Activated CD4-positive, alpha-beta T cell treated with anti-CD3 and anti-CD28 coated beads, Interleukin-2, amount 10 ng/mL, durations not matched to agents 24 days and 14 days (primary cell): Measurements from ENCODE around the gene PLXNB1. TPM values are rescaled to one million over a fixed set of nuclear protein-coding genes. Genes with fewer than 3 reads are reported as not detected.

ENCODE experiments used
- DNase-seq: peaks from one replicate; pipeline ENCODE4 v3.0.0; 2022
- H3K27ac Mint-ChIP-seq: one replicate; pipeline ENCODE4 v1.8.0; 2022; ENCODE audit warnings: mild to moderate bottlenecking, mixed read lengths
- H3K27me3 Mint-ChIP-seq: one replicate; pipeline ENCODE4 v1.8.0; 2022; ENCODE audit warnings: mixed read lengths
- H3K36me3 Mint-ChIP-seq: one replicate; pipeline ENCODE4 v1.8.0; 2022; ENCODE audit warnings: low read depth, mild to moderate bottlenecking, mixed read lengths
- H3K4me1 Mint-ChIP-seq: one replicate; pipeline ENCODE4 v1.8.0; 2021; ENCODE audit warnings: mixed read lengths
- H3K4me3 Mint-ChIP-seq: one replicate; pipeline ENCODE4 v1.8.0; 2022; ENCODE audit warnings: mild to moderate bottlenecking, moderate library complexity, mixed read lengths
- H3K9me3 Mint-ChIP-seq: one replicate; pipeline ENCODE4 v1.8.0; 2021; ENCODE audit warnings: mixed read lengths
- intact Hi-C: fragments of 100-400 bp; cut with micrococcal nuclease; formaldehyde crosslinking; loops from one replicate; pipeline ENCODE4 v1.15.1; 2023
- total RNA-seq: library from RNA; stranded (reverse); gene quantifications from 2 replicates; pipeline ENCODE4 v1.2.3, GENCODE V29; 2022

Gene PLXNB1
- total RNA-seq, 1 donor from 2014 or later, result 5.7 TPM

DNA sequence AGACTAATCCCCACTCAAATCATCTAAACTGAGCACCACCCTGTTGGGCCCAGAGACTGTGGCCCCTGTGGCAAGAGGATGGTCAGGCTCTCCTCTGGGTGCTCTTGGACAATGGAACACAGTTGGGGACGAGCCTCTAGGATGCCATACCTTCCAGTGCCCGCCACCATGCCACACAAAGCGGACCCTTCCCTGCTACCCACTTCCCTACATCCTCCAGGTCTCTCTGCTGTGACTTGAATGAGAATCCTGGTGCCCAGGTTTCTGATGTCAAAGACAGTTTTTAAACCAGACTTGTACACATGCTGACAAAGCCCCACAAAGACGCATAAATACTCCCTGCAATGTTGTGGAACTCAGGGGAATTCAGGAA is 5.3 kb upstream of the PLXNB1 start:
- H3K36me3 Mint-ChIP-seq, result peaks cover 26% of the 10 kb centered on the region
- H3K4me1 Mint-ChIP-seq, result peaks cover 37% of the 10 kb centered on the region
- intact Hi-C loops, result no loop called here
- H3K9me3 Mint-ChIP-seq, result no peaks in the 10 kb centered on the region
- no peak overlapping the region for H3K4me3 Mint-ChIP-seq
- no peaks in the 10 kb centered on the region for H3K27me3 Mint-ChIP-seq
- no peak overlapping the region for H3K27ac Mint-ChIP-seq
- DNase-seq, result no peak

DNA sequence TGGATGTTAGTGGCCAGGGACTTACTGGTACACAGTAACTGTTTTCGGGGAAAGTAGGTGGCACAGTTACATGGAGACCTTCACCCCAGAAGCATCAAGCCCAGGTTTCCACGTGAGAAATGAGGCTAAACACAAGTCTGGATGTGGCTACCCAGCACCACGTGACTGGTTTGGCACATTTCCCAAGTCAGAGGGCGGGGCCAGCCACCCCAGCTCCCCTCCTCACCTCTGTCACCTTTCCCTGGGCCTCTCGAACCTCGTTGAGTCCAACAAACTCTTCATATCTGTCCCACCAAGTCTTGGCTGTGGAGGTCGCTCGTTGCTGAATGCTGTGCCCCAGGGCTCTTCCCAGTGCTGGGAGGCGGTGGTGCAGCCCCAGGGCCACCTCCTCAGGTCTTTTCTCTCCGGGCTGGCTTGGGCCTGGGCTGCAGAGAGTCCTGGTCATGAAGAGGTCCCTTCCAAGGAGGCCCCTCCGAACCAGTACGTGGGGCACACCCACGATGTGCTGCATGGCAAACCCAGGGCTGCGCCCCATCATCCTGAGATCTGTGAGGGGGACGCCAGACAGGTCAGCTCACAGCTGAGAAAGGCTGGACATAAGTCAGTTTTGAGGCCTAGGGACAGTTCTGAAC is 4.8 kb upstream of the PLXNB1 start:
- intact Hi-C loops, result no loop called here
- Mint-ChIP-seq H3K4me3 (no peak overlapping the region), H3K36me3 (peaks cover 21% of the 10 kb centered on the region), H3K27me3 (peaks cover 3% of the 10 kb centered on the region), H3K27ac (no peak overlapping the region), H3K9me3 (no peaks in the 10 kb centered on the region), H3K4me1 (peaks cover 37% of the 10 kb centered on the region)
- no peak for DNase-seq

DNA sequence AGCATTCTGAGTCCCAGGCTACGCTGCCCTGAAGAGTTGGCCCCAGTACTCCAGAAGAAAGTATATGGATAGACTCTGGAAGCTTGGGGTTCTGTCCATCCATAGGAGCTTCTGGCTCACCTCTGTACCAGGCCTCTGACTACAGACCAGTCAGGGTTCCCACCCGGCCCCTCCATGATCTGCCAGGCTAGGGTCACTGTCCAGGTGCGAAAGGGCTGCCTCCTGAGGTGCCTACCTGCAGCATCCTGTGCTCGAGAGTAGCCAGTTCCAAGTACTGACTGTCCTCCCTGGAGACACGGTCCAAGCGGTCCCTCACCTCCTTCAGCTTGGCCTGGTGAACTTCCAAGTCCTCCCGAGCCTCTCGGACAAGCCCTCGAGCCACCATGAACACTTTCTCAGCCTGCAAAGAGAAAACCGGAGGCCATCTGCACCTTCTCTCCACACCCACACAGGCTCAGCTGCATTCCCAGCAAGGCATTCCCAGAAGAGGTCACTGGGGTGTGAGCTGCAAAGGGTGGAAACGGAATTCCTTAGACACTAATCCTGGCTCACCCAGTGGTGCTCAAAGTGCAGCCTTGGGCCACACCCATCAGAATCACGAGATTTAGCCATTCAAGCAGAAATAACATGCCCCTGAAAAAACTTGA is 3.7 kb upstream of the PLXNB1 start:
- no peak overlapping the region for H3K27ac Mint-ChIP-seq
- peaks cover 3% of the 10 kb centered on the region for H3K27me3 Mint-ChIP-seq
- H3K36me3 Mint-ChIP-seq, result peaks cover 21% of the 10 kb centered on the region
- peaks cover 32% of the 10 kb centered on the region for H3K4me1 Mint-ChIP-seq
- no peak for DNase-seq
- no peaks in the 10 kb centered on the region for H3K9me3 Mint-ChIP-seq
- no peak overlapping the region for H3K4me3 Mint-ChIP-seq
- intact Hi-C loops, result no loop called here

DNA sequence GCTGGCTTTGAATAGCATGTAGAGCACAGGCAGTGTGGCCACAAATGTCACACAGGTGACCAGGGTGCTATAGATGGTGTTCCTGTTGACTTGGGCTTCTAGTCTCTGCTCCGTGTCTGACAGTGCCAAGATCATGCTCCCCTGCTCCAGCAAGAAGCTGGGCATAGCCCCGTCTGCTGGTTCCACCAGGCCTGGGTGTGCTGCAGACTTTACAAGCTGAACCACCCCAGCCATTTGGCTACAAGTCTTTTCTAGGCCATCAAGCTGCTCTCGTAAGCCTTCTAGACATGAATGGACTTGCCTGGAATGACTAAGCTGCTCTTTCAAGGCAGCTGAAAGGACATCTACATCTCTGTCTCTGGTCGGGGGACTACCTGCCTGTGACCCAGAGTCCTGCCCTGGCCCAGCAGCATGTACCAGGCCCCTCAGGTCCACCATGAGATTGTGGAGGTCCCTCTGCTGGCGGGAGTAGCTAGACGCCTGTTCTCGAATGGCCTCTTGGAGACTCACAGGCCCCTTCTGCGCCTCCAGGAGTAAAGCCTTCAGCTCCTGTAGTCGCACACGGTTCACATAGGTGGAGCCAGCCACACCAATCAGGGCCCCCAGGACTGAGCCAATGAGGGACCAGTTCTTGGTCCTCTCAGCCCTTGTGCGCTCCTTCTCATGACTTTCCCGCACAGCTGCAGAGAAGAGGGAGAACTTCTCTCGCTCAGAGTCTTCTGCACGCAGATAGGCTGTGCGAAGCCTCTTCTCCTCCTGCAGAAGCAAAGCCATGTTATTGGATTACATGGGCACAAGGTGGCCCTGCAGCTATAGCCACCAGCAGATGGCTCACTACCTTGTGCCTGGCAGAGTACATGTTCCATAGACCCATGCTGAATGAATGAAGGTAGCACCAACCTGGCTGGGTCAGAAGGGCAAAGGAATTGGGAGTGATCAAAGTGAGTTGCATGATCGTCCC is 2.8 kb upstream of the PLXNB1 start:
- intact Hi-C loops, result no loop called here
- Mint-ChIP-seq H3K4me3 (no peak overlapping the region), H3K27ac (no peak overlapping the region), H3K36me3 (peaks cover 21% of the 10 kb centered on the region), H3K4me1 (peaks cover 25% of the 10 kb centered on the region), H3K9me3 (no peaks in the 10 kb centered on the region), H3K27me3 (peaks cover 11% of the 10 kb centered on the region)
- DNase-seq, result no peak

DNA sequence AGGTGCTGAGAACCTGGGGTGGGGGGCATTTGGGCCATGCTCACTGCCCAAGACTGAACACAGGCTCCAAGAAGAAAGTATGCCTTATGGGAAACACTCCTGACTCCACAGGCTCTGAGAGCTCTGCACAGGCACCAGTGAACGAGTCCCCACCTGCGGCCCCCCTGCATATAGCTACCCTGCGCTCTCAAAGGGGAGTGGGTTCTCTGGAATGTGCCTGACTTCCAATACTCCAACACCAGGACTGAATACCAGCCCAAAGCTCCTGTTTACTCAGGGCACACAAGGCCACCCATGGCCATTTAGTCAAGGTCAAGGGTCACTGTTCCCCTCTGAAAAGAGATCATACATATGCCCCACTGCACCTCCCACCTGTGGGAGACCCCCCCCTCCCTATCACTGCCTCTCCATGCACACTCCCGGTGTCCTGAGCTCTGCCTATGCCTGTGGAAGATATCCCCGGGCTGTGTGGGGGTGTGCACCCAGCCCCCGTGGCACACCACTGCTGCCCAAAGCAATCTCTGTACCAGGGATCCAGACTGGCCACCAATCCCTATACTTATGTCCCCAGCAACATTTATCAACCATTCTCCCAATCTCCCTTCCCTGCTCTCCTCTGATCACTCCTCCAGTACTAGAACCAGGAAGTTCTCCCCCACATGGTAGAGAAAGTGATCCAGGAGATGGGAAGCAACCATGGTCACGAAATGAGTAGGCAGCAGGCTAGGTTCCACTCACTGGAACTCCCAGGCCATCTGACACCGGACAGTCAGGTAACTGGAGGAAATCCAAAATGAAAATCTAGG is 1.5 kb upstream of the PLXNB1 start:
- Mint-ChIP-seq H3K9me3 (no peaks in the 10 kb centered on the region), H3K4me1 (peaks cover 23% of the 10 kb centered on the region), H3K36me3 (peaks cover 21% of the 10 kb centered on the region), H3K27ac (no peak overlapping the region), H3K27me3 (peaks cover 19% of the 10 kb centered on the region), H3K4me3 (peak overlapping the region; percentile 86)
- intact Hi-C loops, result no loop called here
- no peak for DNase-seq

DNA sequence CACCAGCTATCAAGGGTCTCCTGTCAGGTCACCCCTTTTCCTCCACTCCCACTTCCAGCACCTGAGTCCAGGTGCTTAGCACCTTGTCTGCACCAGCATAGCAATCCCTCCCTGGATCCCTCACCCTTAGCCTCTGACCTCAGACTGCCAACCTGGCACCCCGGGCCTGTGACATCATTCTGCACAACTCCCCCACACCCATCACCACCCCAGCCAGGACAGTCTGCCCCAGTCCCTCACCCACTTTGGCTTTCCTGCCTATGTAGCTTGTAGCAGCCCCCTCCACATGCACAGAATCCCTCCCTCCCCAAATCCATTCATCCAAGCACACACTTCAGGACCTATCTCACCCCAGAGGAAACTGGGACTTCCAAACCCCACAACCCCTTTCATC is 819 bp upstream of the PLXNB1 start:
- intact Hi-C loops, result no loop called here

DNA sequence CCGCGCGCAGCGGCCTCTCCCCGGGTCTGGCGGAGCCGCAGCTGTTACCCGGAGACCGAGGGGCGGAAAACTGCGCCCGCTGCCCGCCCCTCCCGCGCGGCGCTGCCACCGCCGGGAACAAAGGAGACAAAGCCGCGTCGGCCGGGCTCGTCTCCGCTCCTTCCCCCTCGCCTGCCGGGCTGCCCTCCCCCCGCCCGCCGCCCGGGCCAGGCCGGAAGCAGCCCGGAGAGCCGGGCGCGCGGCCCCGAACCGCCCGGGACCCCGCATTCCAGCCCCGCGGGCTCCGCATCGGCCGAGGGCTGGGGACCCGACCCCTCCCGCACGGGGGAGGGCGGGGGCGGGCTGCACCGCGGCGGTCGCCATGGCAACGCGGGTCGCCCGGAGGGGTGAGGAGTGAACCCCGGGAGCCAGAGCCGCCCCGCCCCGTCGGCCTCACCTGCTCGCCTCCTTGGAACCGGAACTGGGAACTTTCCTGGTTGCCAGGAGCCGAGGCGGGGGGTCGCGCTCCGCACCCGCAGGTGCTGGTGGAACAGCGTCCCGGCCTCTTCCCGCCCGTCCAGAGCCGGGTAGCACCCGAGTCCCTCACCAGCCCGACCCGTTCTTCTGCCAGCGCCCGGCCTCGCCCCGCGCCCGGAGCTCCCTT is 448 bp downstream of the PLXNB1 start:
- H3K27ac Mint-ChIP-seq, result no peak overlapping the region
- peak overlapping the region; percentile 86 for H3K4me3 Mint-ChIP-seq

More for the DNA sequence above, 819 bp upstream of the PLXNB1 start:
- no peak for DNase-seq
- H3K4me1 Mint-ChIP-seq, result peaks cover 23% of the 10 kb centered on the region
- H3K36me3 Mint-ChIP-seq, result peaks cover 21% of the 10 kb centered on the region
- H3K27me3 Mint-ChIP-seq, result peaks cover 19% of the 10 kb centered on the region
- peak overlapping the region; percentile 86 for H3K4me3 Mint-ChIP-seq
- H3K9me3 Mint-ChIP-seq, result no peaks in the 10 kb centered on the region
- no peak overlapping the region for H3K27ac Mint-ChIP-seq

DNA sequence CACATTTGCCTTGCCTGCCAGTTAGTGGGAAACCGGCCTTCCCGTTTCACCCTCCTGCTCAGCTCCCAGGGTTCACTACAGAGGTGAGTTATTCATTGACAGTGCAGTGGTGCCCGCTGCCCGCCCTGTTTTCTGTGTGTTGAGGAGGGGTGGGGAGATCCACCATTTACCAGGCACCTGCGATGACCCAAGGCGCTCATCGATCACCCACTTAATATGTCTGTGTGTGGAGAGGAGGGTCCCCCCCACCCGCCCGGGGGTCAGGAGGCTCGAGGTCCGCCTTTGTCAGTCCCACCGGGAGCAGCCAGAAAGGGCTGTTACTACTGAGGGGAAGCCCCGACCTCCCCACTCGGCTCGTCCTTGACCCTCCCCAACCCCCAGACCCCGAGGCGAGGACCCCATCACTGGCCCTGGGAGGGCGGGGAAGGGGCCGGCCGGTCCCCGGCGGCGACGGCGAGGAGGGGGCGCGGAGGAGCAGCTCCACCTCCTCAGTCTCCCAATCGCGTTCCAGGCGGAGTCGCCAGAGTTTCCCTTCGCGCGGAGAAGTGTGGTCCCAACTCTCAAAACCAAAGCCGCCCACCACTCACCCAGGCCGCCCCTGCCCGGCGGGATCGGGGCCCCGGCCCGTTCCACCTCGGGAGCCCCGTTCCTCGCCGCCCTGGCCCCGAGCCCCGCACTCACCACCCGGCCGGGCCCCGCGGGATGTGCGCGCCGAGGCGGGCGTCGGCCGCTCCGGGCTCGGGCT is 1.1 kb downstream of the PLXNB1 start:
- no peak overlapping the region for H3K27ac Mint-ChIP-seq
- peaks cover 20% of the 10 kb centered on the region for H3K27me3 Mint-ChIP-seq
- peaks cover 11% of the 10 kb centered on the region for H3K36me3 Mint-ChIP-seq
- H3K4me1 Mint-ChIP-seq, result peaks cover 19% of the 10 kb centered on the region
- no peaks in the 10 kb centered on the region for H3K9me3 Mint-ChIP-seq
- H3K4me3 Mint-ChIP-seq, result peak overlapping the region; percentile 58
- DNase-seq, result no peak
- intact Hi-C loops, result no loop called here

More for the DNA sequence above, 448 bp downstream of the PLXNB1 start:
- H3K36me3 Mint-ChIP-seq, result peaks cover 18% of the 10 kb centered on the region
- H3K9me3 Mint-ChIP-seq, result no peaks in the 10 kb centered on the region
- peaks cover 20% of the 10 kb centered on the region for H3K27me3 Mint-ChIP-seq
- intact Hi-C loops, result no loop called here
- peak; percentile 90 for DNase-seq
- H3K4me1 Mint-ChIP-seq, result peaks cover 23% of the 10 kb centered on the region

DNA sequence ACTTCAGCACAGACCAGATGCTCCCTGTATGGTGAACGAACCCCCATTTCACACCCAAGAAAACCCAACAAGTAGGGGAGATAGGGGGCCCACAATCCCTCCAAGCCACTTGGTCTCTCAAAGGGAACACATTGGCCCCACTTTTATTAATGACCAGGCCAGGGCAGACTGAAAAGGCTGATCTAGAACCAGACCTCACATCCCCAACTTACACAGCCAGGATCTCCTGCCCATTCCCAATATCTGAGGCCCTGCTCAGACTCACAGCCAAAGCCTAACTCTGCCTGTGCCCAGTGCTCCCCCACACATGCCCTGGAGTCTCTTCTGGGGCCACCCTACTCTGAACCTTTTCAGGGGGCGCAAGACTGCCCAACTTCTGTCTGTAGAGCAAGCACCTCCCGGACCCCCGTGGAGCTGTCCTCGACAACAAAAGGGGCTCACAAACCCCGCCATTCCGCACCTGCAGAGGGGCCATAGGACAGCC is 1.8 kb downstream of the PLXNB1 start:
- Mint-ChIP-seq H3K27ac (peak overlapping the region; percentile 8), H3K27me3 (peaks cover 20% of the 10 kb centered on the region), H3K36me3 (peaks cover 11% of the 10 kb centered on the region), H3K4me1 (peaks cover 19% of the 10 kb centered on the region), H3K4me3 (peak overlapping the region; percentile 58), H3K9me3 (no peaks in the 10 kb centered on the region)
- DNase-seq, result no peak
- intact Hi-C loops, result no loop called here

DNA sequence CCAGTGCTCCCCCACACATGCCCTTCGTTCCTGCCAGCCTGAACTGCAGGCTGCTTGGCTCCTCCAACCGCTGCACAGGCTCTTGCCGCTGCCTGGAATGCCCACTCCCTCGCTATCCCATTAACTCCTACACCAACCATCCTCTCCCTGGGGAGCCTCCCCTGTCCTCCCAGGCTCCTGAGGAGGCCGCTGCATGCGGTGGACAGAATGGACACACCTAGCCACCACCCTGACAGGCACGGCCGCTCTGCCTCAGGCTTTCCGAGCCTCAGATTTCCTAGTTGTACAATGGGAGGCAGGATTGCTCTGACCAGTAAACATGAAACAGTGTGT is 2.3 kb downstream of the PLXNB1 start:
- intact Hi-C loops, result no loop called here
- H3K36me3 Mint-ChIP-seq, result peaks cover 11% of the 10 kb centered on the region
- H3K4me1 Mint-ChIP-seq, result peaks cover 19% of the 10 kb centered on the region
- no peak overlapping the region for H3K27ac Mint-ChIP-seq
- H3K27me3 Mint-ChIP-seq, result peaks cover 20% of the 10 kb centered on the region
- DNase-seq, result no peak
- H3K9me3 Mint-ChIP-seq, result no peaks in the 10 kb centered on the region
- peak overlapping the region; percentile 58 for H3K4me3 Mint-ChIP-seq

DNA sequence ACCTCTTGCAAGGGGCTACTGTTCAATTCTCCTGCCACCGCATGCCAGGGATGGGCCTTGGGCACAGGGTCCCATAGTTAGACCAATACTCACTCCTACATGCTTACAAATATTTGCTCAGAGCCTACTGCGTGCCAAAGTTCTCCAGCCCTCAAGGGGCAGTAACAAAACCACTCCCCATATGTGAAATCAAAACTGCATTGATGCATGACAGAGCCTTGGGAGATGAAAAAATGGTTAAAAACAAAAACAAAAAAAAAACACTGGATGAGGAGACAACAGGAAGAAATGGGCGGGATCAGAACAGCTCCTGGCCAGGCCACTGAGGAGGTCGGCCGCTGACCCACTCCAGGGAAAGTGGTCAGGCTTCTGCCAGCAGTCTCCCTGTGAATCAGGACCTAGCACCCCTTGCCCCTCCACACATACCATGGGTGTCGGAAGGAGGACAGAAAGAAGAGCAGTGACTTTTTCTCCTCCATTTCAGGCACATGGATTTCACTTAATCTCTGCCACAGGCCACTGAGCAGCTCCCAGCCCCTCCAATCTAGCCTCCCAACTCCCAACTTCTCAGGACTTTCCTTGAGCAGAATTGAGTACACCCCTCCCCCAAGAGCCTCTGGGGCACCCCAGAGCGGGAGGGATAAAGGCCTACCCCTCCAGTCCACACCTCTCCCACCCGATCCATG is 2.8 kb downstream of the PLXNB1 start:
- Mint-ChIP-seq H3K27ac (no peak overlapping the region), H3K9me3 (no peaks in the 10 kb centered on the region), H3K4me1 (peaks cover 17% of the 10 kb centered on the region), H3K4me3 (no peak overlapping the region), H3K27me3 (peaks cover 20% of the 10 kb centered on the region), H3K36me3 (peaks cover 11% of the 10 kb centered on the region)
- intact Hi-C loops, result no loop called here
- DNase-seq, result no peak

DNA sequence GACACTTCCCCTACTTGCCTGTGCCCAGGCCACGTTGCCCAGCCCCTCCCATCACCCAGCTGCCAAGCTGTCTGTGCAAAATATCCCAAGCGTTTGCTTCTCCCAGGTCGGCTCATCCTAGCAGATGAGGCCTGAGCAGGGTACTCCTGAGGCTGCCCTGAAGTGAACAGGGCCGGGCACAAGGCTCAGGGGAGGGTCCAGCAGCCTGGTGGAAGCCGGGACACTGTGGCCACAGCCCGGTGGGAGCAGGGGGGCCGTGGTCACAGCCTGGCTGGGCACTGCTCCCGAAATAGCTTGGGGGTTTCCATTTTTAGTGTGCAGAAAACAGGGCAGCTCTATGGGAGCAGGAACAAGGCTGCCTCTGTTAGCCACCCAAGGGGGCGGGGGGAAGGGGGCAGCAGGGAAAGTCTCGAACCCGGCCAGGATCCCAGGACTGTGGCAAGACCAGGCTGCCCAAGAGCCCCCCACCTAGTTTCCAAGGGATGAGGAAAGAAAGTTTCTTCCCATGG is 3.4 kb downstream of the PLXNB1 start:
- Mint-ChIP-seq H3K9me3 (no peaks in the 10 kb centered on the region), H3K27me3 (peaks cover 20% of the 10 kb centered on the region), H3K4me1 (peaks cover 15% of the 10 kb centered on the region), H3K27ac (no peak overlapping the region), H3K36me3 (peaks cover 7% of the 10 kb centered on the region), H3K4me3 (no peak overlapping the region)
- intact Hi-C loops, result no loop called here
- DNase-seq, result no peak
